Naive thymus-derived CD4-positive, alpha-beta T cell (primary cell): Measurements from ENCODE around the gene RARRES1. TPM values are rescaled to one million over a fixed set of nuclear protein-coding genes. Genes with fewer than 3 reads are reported as not detected.
"Not testable (repeated sequence)": the region's sequence is repeated elsewhere in the genome, so short reads cannot be mapped to it uniquely, and the experiment has no call there.

Experiments
- ATAC-seq: fragments of 150-1000 bp; cut with Tn5 transposase; 2 replicates; pipeline ENCODE4 v1.10.0; 2021; ENCODE audit warnings: mild to moderate bottlenecking, moderate library complexity
- CTCF ChIA-PET: fragments of 350-600 bp; sonication (Branson Sonifier 250); formaldehyde crosslinking; loops from one replicate; lab custom pipeline; 2021; ENCODE audit warnings: antibody characterized with exemption; lab: Charles Lee
- POLR2A ChIA-PET: fragments of 350-600 bp; sonication (Branson Sonifier 250); formaldehyde crosslinking; loops from one replicate; lab custom pipeline; 2021; ENCODE audit warnings: antibody characterized with exemption, inconsistent platforms; lab: Charles Lee
- DNase-seq, 9 donors: peaks; one replicate each; pipeline versions ENCODE4 v3.0.0 to v3.0.0-alpha.2; 2020 to 2022; ENCODE audit warnings: mixed read lengths in 1 of 9
- H3K27ac ChIP-seq: one replicate; pipeline ENCODE4 v1.7.0; 2013; ENCODE audit warnings: mild to moderate bottlenecking, low read depth, low read length, moderate library complexity
- H3K27me3 ChIP-seq, 2 donors: one replicate each; pipeline ENCODE4 v1.7.0; 2013; ENCODE audit warnings: low read length in 2 of 2, mild to moderate bottlenecking in 2 of 2, moderate library complexity in 2 of 2; ENCODE audit not compliant: control insufficient read depth in 2 of 2, insufficient read depth in 2 of 2
- H3K36me3 ChIP-seq, 3 experiments: 1 replicate in 2 of 3; 2 replicates in 1 of 3; pipeline ENCODE4 v1.7.0; 2013; ENCODE audit warnings: low read length in 3 of 3, mild to moderate bottlenecking in 3 of 3, moderate library complexity in 1 of 3; ENCODE audit not compliant: insufficient read depth in 3 of 3, control insufficient read depth in 2 of 3
- H3K4me1 ChIP-seq, 2 donors: one replicate each; pipeline ENCODE4 v1.7.0; 2013; ENCODE audit warnings: low read length in 2 of 2, mild to moderate bottlenecking in 2 of 2, moderate library complexity in 1 of 2; ENCODE audit not compliant: control insufficient read depth in 2 of 2, insufficient read depth in 2 of 2
- H3K4me3 ChIP-seq: 2 replicates; pipeline ENCODE4 v1.7.0; 2013; ENCODE audit warnings: mild to moderate bottlenecking, low read length
- H3K9me3 ChIP-seq, 3 experiments: 1 replicate in 2 of 3; 2 replicates in 1 of 3; pipeline ENCODE4 v1.7.0; 2013; ENCODE audit warnings: low read length in 3 of 3; ENCODE audit not compliant: control insufficient read depth in 2 of 3
- H3K27ac Mint-ChIP-seq, 9 donors: one replicate each; pipeline ENCODE4 v1.8.0; 2020 to 2022; ENCODE audit warnings: mixed read lengths in 9 of 9, mild to moderate bottlenecking in 8 of 9, moderate library complexity in 5 of 9, inconsistent platforms in 2 of 9
- H3K27me3 Mint-ChIP-seq, 5 donors: one replicate each; pipeline ENCODE4 v1.8.0; 2021 to 2022; ENCODE audit warnings: mixed read lengths in 5 of 5, mild to moderate bottlenecking in 1 of 5
- H3K36me3 Mint-ChIP-seq, 5 donors: one replicate each; pipeline ENCODE4 v1.8.0; 2020 to 2022; ENCODE audit warnings: mixed read lengths in 5 of 5, mild to moderate bottlenecking in 3 of 5, inconsistent platforms in 1 of 5
- H3K4me1 Mint-ChIP-seq, 7 donors: one replicate each; pipeline ENCODE4 v1.8.0; 2020 to 2022; ENCODE audit warnings: mixed read lengths in 7 of 7, mild to moderate bottlenecking in 3 of 7, inconsistent platforms in 1 of 7
- H3K4me3 Mint-ChIP-seq, 10 donors: one replicate each; pipeline ENCODE4 v1.8.0; 2020 to 2022; ENCODE audit warnings: mild to moderate bottlenecking in 10 of 10, mixed read lengths in 10 of 10, moderate library complexity in 6 of 10, inconsistent platforms in 2 of 10
- H3K9me3 Mint-ChIP-seq, 11 donors: one replicate each; pipeline ENCODE4 v1.8.0; 2020 to 2022; ENCODE audit warnings: mixed read lengths in 11 of 11, mild to moderate bottlenecking in 4 of 11, inconsistent platforms in 1 of 11, moderate library complexity in 1 of 11
- intact Hi-C, 2 donors: fragments of 100-400 bp; cut with micrococcal nuclease; formaldehyde crosslinking; loops; one replicate each; pipeline ENCODE4 v1.15.1; 2023
- polyA plus RNA-seq, 2 donors: library from polyadenylated mRNA; unstranded; fragments of 300-500 nt; fragmentation: Illumina TruSeq; gene quantifications; one replicate each; pipeline ENCODE4 v1.2.3, GENCODE V29; 2021
- total RNA-seq, 6 experiments: library from RNA in 5 of 6; stranded (reverse) in 5 of 6; gene quantifications; 1 replicate in 5 of 6; 2 replicates in 1 of 6; pipeline ENCODE4 v1.2.3 and lab custom pipeline; 2021 to 2026

The RARRES1 gene
- total and polyA plus RNA-seq, 7 experiments from 2014 or later: not detected

- H3K4me1 Mint-ChIP-seq, ATAC-seq, H3K27me3 ChIP-seq, H3K4me3 Mint-ChIP-seq, H3K4me1 ChIP-seq, H3K9me3 Mint-ChIP-seq, H3K27ac ChIP-seq, POLR2A ChIA-PET, DNase-seq, H3K9me3 ChIP-seq, intact Hi-C loops, CTCF ChIA-PET, H3K4me3 ChIP-seq, H3K27me3 Mint-ChIP-seq: not testable (repeated sequence)
- peak overlapping the region in 1 of 9 donors; percentile 12 for H3K27ac Mint-ChIP-seq
- H3K36me3 ChIP-seq: peaks cover 0 to 26% (median 14%) of the 10 kb centered on the region in 3 experiments
- H3K36me3 Mint-ChIP-seq: peaks cover 8 to 65% (median 50%) of the 10 kb centered on the region in 5 donors
These were observed 38.3 kb downstream of the RARRES1 start for GRCh38 chr3:158693866-158694456.

- intact Hi-C loops: no loop called here
- CTCF ChIA-PET: no interaction called here
- Histone ChIP-seq H3K27ac (no peak overlapping the region), H3K9me3 (no peaks in the 10 kb centered on the region), H3K36me3 (peaks cover 4 to 17% (median 5%) of the 10 kb centered on the region in 3 experiments), H3K4me1 (no peaks in the 10 kb centered on the region), H3K27me3 (no peaks in the 10 kb centered on the region), H3K4me3 (no peak overlapping the region)
- H3K27me3 Mint-ChIP-seq: no peaks in the 10 kb centered on the region
- POLR2A ChIA-PET: no interaction called here
- H3K9me3 Mint-ChIP-seq: no peaks in the 10 kb centered on the region
- DNase-seq (no peak), ATAC-seq (no peak)
- no peak overlapping the region for H3K27ac Mint-ChIP-seq
- H3K4me3 Mint-ChIP-seq: no peak overlapping the region
- peaks cover 0 to 37% (median 22%) of the 10 kb centered on the region in 5 donors for H3K36me3 Mint-ChIP-seq
- H3K4me1 Mint-ChIP-seq: peaks cover 0 to 3% (median 0%) of the 10 kb centered on the region in 7 donors
These were observed 47.1 kb downstream of the RARRES1 start for GRCh38 chr3:158685159-158685558.

GRCh38 chr3:158683230-158683962 is 48.9 kb downstream of the RARRES1 start:
- ATAC-seq: no peak
- peaks cover under 1 to 29% (median 13%) of the 10 kb centered on the region in 5 donors for H3K36me3 Mint-ChIP-seq
- H3K4me1 Mint-ChIP-seq: peaks cover 0 to 2% (median 0%) of the 10 kb centered on the region in 7 donors
- ChIA-PET CTCF (interaction anchor here (0.7 to 0.9 kb wide), 2 partner anchors 11 to 106 kb away, joined by 3 read pairs; partner anchors contain the start of gene LXN), POLR2A (interaction anchor here (0.6 to 1.1 kb wide), 2 partner anchors 23 to 38 kb away, joined by 3 read pairs; no protein-coding TSS in a partner anchor)
- intact Hi-C loops: no loop called here
- H3K36me3 ChIP-seq: peaks cover 4 to 22% (median 5%) of the 10 kb centered on the region in 3 experiments
- H3K27ac ChIP-seq: no peak overlapping the region
- H3K4me3 Mint-ChIP-seq: no peak overlapping the region
- no peak overlapping the region for H3K27ac Mint-ChIP-seq
- no peaks in the 10 kb centered on the region for H3K9me3 Mint-ChIP-seq
- no peak for DNase-seq
- H3K4me3 ChIP-seq: no peak overlapping the region
- H3K27me3 ChIP-seq: no peaks in the 10 kb centered on the region
- H3K4me1 ChIP-seq: no peaks in the 10 kb centered on the region
- H3K27me3 Mint-ChIP-seq: no peaks in the 10 kb centered on the region
- H3K9me3 ChIP-seq: no peaks in the 10 kb centered on the region

GRCh38 chr3:158680861-158681260 is 51.4 kb downstream of the RARRES1 start:
- intact Hi-C loops: no loop called here
- no peaks in the 10 kb centered on the region for H3K9me3 ChIP-seq
- H3K36me3 Mint-ChIP-seq: peaks cover 5 to 35% (median 15%) of the 10 kb centered on the region in 5 donors
- CTCF ChIA-PET: no interaction called here
- no peaks in the 10 kb centered on the region for H3K4me1 ChIP-seq
- H3K9me3 Mint-ChIP-seq: no peaks in the 10 kb centered on the region
- ATAC-seq (no peak), DNase-seq (no peak)
- H3K27me3 Mint-ChIP-seq: no peaks in the 10 kb centered on the region
- H3K4me1 Mint-ChIP-seq: peaks cover 0 to 2% (median 0%) of the 10 kb centered on the region in 7 donors
- no peak overlapping the region for H3K4me3 Mint-ChIP-seq
- peaks cover 4 to 27% (median 5%) of the 10 kb centered on the region in 3 experiments for H3K36me3 ChIP-seq
- H3K27ac Mint-ChIP-seq: no peak overlapping the region
- POLR2A ChIA-PET: no interaction called here
- no peak overlapping the region for H3K27ac ChIP-seq
- H3K27me3 ChIP-seq: no peaks in the 10 kb centered on the region
- H3K4me3 ChIP-seq: no peak overlapping the region

- Histone ChIP-seq H3K4me1 (no peaks in the 10 kb centered on the region), H3K4me3 (no peak overlapping the region), H3K9me3 (no peaks in the 10 kb centered on the region), H3K27ac (no peak overlapping the region), H3K36me3 (peaks cover 4 to 24% (median 5%) of the 10 kb centered on the region in 3 experiments), H3K27me3 (no peaks in the 10 kb centered on the region)
- DNase-seq (no peak), ATAC-seq (no peak)
- ChIA-PET CTCF (no interaction called here), POLR2A (no interaction called here)
- H3K36me3 Mint-ChIP-seq: peaks cover 5 to 29% (median 15%) of the 10 kb centered on the region in 5 donors
- intact Hi-C loops: no loop called here
- no peaks in the 10 kb centered on the region for H3K27me3 Mint-ChIP-seq
- H3K4me1 Mint-ChIP-seq: peaks cover 0 to 2% (median 0%) of the 10 kb centered on the region in 7 donors
- no peak overlapping the region for H3K27ac Mint-ChIP-seq
- H3K9me3 Mint-ChIP-seq: no peaks in the 10 kb centered on the region
- H3K4me3 Mint-ChIP-seq: no peak overlapping the region
These were observed 52.7 kb downstream of the RARRES1 start for GRCh38 chr3:158679547-158680000.

GRCh38 chr3:158678687-158679086 is 53.6 kb downstream of the RARRES1 start:
- Histone ChIP-seq H3K27me3 (no peaks in the 10 kb centered on the region), H3K9me3 (no peaks in the 10 kb centered on the region), H3K27ac (no peak overlapping the region), H3K4me1 (no peaks in the 10 kb centered on the region), H3K36me3 (peaks cover 4 to 20% (median 5%) of the 10 kb centered on the region in 3 experiments), H3K4me3 (no peak overlapping the region)
- POLR2A ChIA-PET: no interaction called here
- Mint-ChIP-seq H3K4me1 (peaks cover 0 to 2% (median 0%) of the 10 kb centered on the region in 7 donors), H3K27ac (no peak overlapping the region), H3K4me3 (no peak overlapping the region), H3K27me3 (no peaks in the 10 kb centered on the region), H3K9me3 (no peaks in the 10 kb centered on the region), H3K36me3 (peaks cover 4 to 22% (median 15%) of the 10 kb centered on the region in 5 donors)
- ATAC-seq (no peak), DNase-seq (no peak)
- CTCF ChIA-PET: no interaction called here
- intact Hi-C loops: no loop called here
